ENCODE data around the gene ERLEC1. TPM values are rescaled to one million over a fixed set of nuclear protein-coding genes. Genes with fewer than 3 reads are reported as not detected.
"Not testable (repeated sequence)": the region's sequence is repeated elsewhere in the genome, so short reads cannot be mapped to it uniquely, and the experiment has no call there.

ERLEC1 gene
- total and polyA plus RNA-seq, 2 of the 4 experiments (the other 2 are of a cell fraction) = 40.3 to 53.4 TPM

GRCh38 chr2:53757206-53757605, 29.6 kb upstream of the ERLEC1 start:
- H2BK120ac ChIP-seq (ENCODE audit: low read depth, low read length); H2AK9ac ChIP-seq (replicated peaks; ENCODE audit: low read depth, low read length, poor library complexity); BruUV-seq (replicated peaks); H2BK15ac ChIP-seq (ENCODE audit: low read depth, low read length); H2AK5ac ChIP-seq (ENCODE audit: low read depth, low read length); dilution Hi-C loops (cut with HindIII; ENCODE audit: low sequenced_read_pairs, unreplicated experiment); ATAC-seq (ENCODE audit: low read depth); H3K18ac ChIP-seq (ENCODE audit: low read depth, low read length); H3K4ac ChIP-seq (ENCODE audit: low read depth, low read length); H4K91ac ChIP-seq (ENCODE audit: insufficient read depth, low read depth, low read length); H3K4me1 ChIP-seq (ENCODE audit: control insufficient read depth, insufficient read depth, low read length); H3K14ac ChIP-seq (replicated peaks; ENCODE audit: low read depth, low read length); H3K27me3 ChIP-seq (ENCODE audit: control insufficient read depth, insufficient read depth, low read length); in situ Hi-C loops (cut with MboI; ENCODE audit: low sequenced_read_pairs); H2AFZ ChIP-seq (replicated peaks; ENCODE audit: low read length, poor library complexity); H3K27ac ChIP-seq (ENCODE audit: insufficient read depth, low read length); H3K56ac ChIP-seq (ENCODE audit: extremely low read depth, insufficient read depth, low read length); H4K8ac ChIP-seq (ENCODE audit: low read depth in 2 of 2, low read length in 2 of 2); H4K20me1 ChIP-seq (ENCODE audit: insufficient read depth, low read length); H3K9me3 ChIP-seq (ENCODE audit: control insufficient read depth, insufficient read depth, low read length); H3K9ac ChIP-seq (ENCODE audit: low read depth, low read length); CTCF ChIA-PET; intact Hi-C loops (cut with micrococcal nuclease); H3K79me1 ChIP-seq (ENCODE audit: low read depth in 1 of 2, low read length in 2 of 2); DNase-seq; POLR2A ChIA-PET (ENCODE audit: unreplicated experiment); H2BK20ac ChIP-seq (ENCODE audit: low read depth, low read length); H2BK5ac ChIP-seq (ENCODE audit: low read depth, low read length, poor library complexity, severe bottlenecking); H3K23ac ChIP-seq (ENCODE audit: low read depth, low read length); H3K9me1 ChIP-seq (ENCODE audit: insufficient read depth, low read length); H3K4me3 ChIP-seq (ENCODE audit: insufficient read depth, low read depth, low read length); H3K4me2 ChIP-seq (ENCODE audit: low read depth, low read length); H4K5ac ChIP-seq (ENCODE audit: low read depth, low read length): not testable (repeated sequence)
- WGBS, 2 experiments (ENCODE audit: extremely low coverage in 2 of 2, insufficient read length in 1 of 2) = 95% methylated on average over 6 of the region's 14 CpGs; no CpG with 5 or more reads in 1 of the 2 experiments
- peaks cover 16% of the 10 kb centered on the region for H3K36me3 ChIP-seq (ENCODE audit: control insufficient read depth, insufficient read depth, low read length)
